HepG2 (cell line): ENCODE data around the gene INSIG2. TPM values are rescaled to one million over a fixed set of nuclear protein-coding genes. Genes with fewer than 3 reads are reported as not detected.

Source experiments
- ARNTL ChIP-seq: sonication (generic); formaldehyde crosslinking; IDR thresholded peaks from 2 replicates; pipeline ENCODE4 v1.4.0; 2020; ENCODE audit warnings: mild to moderate bottlenecking, missing genetic modification reagents
- BRCA1 ChIP-seq: sonication (generic); formaldehyde crosslinking; IDR thresholded peaks from 2 replicates; pipeline ENCODE4 v1.4.0; 2020; ENCODE audit warnings: missing genetic modification reagents
- FLYWCH1 ChIP-seq: sonication (generic); formaldehyde crosslinking; IDR thresholded peaks from 2 replicates; pipeline ENCODE4 v1.8.1; 2023; ENCODE audit warnings: mild to moderate bottlenecking, missing genetic modification reagents
- FOSL2 ChIP-seq: sonication (generic); formaldehyde crosslinking; IDR thresholded peaks from 2 replicates; pipeline ENCODE4 v1.4.0; 2020; ENCODE audit warnings: missing genetic modification reagents
- PRPF4 ChIP-seq: fragments of 200-400 bp; formaldehyde crosslinking; IDR thresholded peaks from 2 replicates; pipeline ENCODE4 v1.6.1; 2016; ENCODE audit warnings: low read length, low read depth; ENCODE audit not compliant: poor library complexity, severe bottlenecking
- SNAPC4 ChIP-seq: sonication (generic); formaldehyde crosslinking; IDR thresholded peaks from 2 replicates; pipeline ENCODE4 v1.4.0; 2020; ENCODE audit warnings: mild to moderate bottlenecking, missing genetic modification reagents
- USF2 ChIP-seq, 2 experiments: sonication (generic) in 1 of 2; formaldehyde crosslinking in 1 of 2; IDR thresholded peaks; 2 replicates each; pipeline versions ENCODE4 v1.5.1 to v1.6.1; 2011 to 2020; ENCODE audit warnings: borderline replicate concordance in 1 of 2, low read depth in 1 of 2, low read length in 1 of 2, mild to moderate bottlenecking in 1 of 2, missing genetic modification reagents in 1 of 2, moderate library complexity in 1 of 2
- ZBTB26 ChIP-seq: IDR thresholded peaks from 2 replicates; pipeline ENCODE4 v1.6.1; 2016; ENCODE audit warnings: missing compliant biosample characterization, missing genetic modification reagents, borderline replicate concordance
- ZBTB39 ChIP-seq: sonication (generic); formaldehyde crosslinking; IDR thresholded peaks from 2 replicates; pipeline ENCODE4 v1.5.0; 2020; ENCODE audit warnings: missing genetic modification reagents
- ZBTB49 ChIP-seq: sonication (generic); formaldehyde crosslinking; IDR thresholded peaks from 2 replicates; pipeline ENCODE4 v1.4.0; 2020; ENCODE audit warnings: missing genetic modification reagents, borderline replicate concordance
- ZNF644 ChIP-seq: IDR thresholded peaks from 2 replicates; pipeline ENCODE4 v1.6.1; 2016; ENCODE audit warnings: low read depth
- ZNF768 ChIP-seq: sonication (generic); formaldehyde crosslinking; IDR thresholded peaks from 2 replicates; pipeline ENCODE4 v1.4.0; 2020; ENCODE audit warnings: missing genetic modification reagents
- polyA plus RNA-seq, 8 experiments: library from polyadenylated mRNA; depleted of rRNA in 3 of 8; stranded (reverse) in 7 of 8; unstranded in 1 of 8; fragments of >200 nt; fragmentation: Illumina TruSeq in 4 of 8; extraction: Trizol in 4 of 8; gene quantifications; 2 replicates each; pipeline versions ENCODE4 v1.2.1 to v1.2.3, GENCODE V29; 2011 to 2016; ENCODE audit warnings: low read depth in 4 of 8, missing spikeins in 1 of 8, mixed read lengths in 1 of 8; ENCODE audit not compliant: insufficient read depth in 1 of 8
- total RNA-seq, 5 experiments: library from RNA; depleted of rRNA; stranded (reverse); fragments of >200 nt; fragmentation: Illumina TruSeq; extraction: Trizol; gene quantifications; 2 replicates each; pipeline ENCODE4 v1.2.3, GENCODE V29; 2016; ENCODE audit warnings: low read depth in 1 of 5

The INSIG2 gene
- total and polyA plus RNA-seq, 2 of the 13 experiments (the other 11 are each of a cell fraction or from before 2014, with no cell fraction given) = 73.5 to 481 TPM

- TF ChIP-seq SNAPC4 (CRISPR knock-in tag) (no peak), ZBTB39 (peak; percentile 39; the same call in 1 of the 2 replicates), USF2 (IDR thresholded peaks at IDR 0.05; ENCODE audit: low read depth, low read length) (no peak), USF2 (CRISPR knock-in tag; IDR thresholded peaks at IDR 0.05; ENCODE audit: borderline replicate concordance) (no peak), ZNF768 (CRISPR knock-in tag) (no peak), ZNF644 (CRISPR knock-in tag) (0 out of 2 replicates have a peak, but pooled peaks have one; percentile 14), FOSL2 (CRISPR knock-in tag) (peak; percentile 83), ZBTB49 (CRISPR knock-in tag) (no peak), ZBTB26 (CRISPR knock-in tag) (no peak), PRPF4 (no peak), ARNTL (0 out of 2 replicates have a peak, but pooled peaks have one; percentile 46), FLYWCH1 (CRISPR knock-in tag) (no peak), BRCA1 (no peak)
Measured at GRCh38 chr2:118146315-118147283, 58.3 kb downstream of the INSIG2 start (continued).
